GM12891 (cell line): ENCODE measurements around the gene ADGRV1.

Experiments
- POLR2A ChIP-seq: IDR thresholded peaks from 2 replicates; pipeline ENCODE4 v1.6.1; 2011; ENCODE audit warnings: low read depth, low read length, control low read depth
- POLR2AphosphoS5 ChIP-seq: IDR thresholded peaks from 2 replicates; pipeline ENCODE4 v1.6.1; 2011; ENCODE audit warnings: low read depth, low read length, control low read depth
- POU2F2 ChIP-seq: IDR thresholded peaks from 2 replicates; pipeline ENCODE4 v1.6.1; 2011; ENCODE audit warnings: low read depth, mild to moderate bottlenecking, control low read depth, low read length, moderate library complexity
- SPI1 ChIP-seq: IDR thresholded peaks from 2 replicates; pipeline ENCODE4 v1.6.1; 2011; ENCODE audit warnings: low read depth, low read length, control low read depth
- TAF1 ChIP-seq: IDR thresholded peaks from 2 replicates; pipeline ENCODE4 v1.6.1; 2011; ENCODE audit warnings: low read depth, low read length, control low read depth

GRCh38 chr5:91128604-91129003 lies 570.0 kb downstream of the ADGRV1 start:
- no peak for TF ChIP-seq POLR2A
- no peak for TF ChIP-seq POLR2AphosphoS5
- no peak for TF ChIP-seq TAF1
- TF ChIP-seq SPI1: no peak
- no peak for TF ChIP-seq POU2F2
